Measurements from ENCODE around the gene C18orf54.
A peak's percentile ranks its signal among the peaks of the same experiment; 100 is the strongest.
"Not testable (repeated sequence)": the region's sequence is repeated elsewhere in the genome, so short reads cannot be mapped to it uniquely, and the experiment has no call there.

The C18orf54 gene

DNA sequence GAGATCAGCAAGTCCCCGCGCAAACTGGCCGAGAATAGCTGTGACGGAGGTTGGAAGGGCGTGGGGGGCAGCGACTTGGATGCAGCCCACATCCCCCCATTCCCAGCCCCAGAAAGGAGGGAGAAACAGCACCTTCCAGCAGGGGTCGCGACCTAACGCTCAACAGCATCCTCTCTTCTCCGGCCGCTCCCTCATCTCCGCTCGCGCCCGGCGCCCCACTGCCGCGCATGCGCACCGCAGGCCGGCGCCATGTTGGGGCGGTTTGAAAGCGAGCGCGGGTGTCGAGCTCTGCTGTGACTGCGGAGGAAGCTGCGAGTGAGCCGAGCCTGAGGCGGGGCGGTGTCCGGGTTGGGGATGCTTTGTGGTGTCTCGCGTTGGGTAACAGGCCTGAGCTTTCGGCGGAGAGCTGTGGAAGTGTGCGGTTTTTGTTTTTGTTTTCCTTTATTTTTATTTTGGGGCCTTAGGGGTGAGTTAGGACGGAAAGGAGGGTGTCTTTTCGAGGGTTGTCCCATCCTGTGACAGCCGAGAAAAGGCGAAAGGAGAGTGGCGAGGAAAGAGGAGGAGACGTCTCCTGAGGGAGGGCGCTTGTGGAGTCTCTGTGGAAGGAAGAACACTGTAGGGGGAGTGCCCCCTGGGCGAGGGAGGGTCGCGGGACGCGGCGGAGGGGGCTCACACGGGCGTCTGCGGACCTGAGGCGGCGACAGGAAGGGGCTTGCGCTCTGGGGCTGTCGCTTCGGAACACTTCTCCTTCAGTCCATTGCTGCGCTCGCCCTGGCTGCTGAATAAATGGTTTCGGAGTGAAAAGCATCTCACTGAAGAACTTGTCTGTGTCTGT, at the start of gene C18orf54, which contains the start of gene STARD6:
Gene C18orf54 (plus strand): TSS at position 247 of the 835 bp plus-strand sequence. CDS start 2,667 bp downstream, outside the sequence.
Gene STARD6 (minus strand): TSS at position 199 of the 835 bp plus-strand sequence. CDS start 3,285 bp downstream, outside the sequence.
- peak; percentile 93 for DNase-seq

DNA sequence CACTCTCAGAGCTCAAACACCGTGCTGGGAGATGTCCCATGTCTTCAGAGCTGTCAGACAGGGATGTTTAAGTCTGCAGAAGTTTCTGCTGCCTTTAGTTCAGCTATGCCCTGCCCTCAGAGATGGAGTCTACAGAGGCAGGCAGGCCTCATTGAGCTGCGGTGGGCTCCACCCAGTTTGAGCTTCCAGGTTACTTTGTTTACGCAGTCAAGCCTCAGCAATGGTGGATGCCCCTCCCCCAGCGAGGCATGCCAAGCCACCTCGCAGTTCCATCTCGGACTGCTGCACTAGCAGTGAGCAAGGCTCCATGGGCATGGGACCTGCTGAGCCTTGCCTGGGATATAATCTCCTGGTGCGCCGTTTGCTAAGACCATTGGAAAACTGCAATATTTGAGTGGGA, 48.1 kb upstream of the C18orf54 start:
- not testable (repeated sequence) for DNase-seq

DNA sequence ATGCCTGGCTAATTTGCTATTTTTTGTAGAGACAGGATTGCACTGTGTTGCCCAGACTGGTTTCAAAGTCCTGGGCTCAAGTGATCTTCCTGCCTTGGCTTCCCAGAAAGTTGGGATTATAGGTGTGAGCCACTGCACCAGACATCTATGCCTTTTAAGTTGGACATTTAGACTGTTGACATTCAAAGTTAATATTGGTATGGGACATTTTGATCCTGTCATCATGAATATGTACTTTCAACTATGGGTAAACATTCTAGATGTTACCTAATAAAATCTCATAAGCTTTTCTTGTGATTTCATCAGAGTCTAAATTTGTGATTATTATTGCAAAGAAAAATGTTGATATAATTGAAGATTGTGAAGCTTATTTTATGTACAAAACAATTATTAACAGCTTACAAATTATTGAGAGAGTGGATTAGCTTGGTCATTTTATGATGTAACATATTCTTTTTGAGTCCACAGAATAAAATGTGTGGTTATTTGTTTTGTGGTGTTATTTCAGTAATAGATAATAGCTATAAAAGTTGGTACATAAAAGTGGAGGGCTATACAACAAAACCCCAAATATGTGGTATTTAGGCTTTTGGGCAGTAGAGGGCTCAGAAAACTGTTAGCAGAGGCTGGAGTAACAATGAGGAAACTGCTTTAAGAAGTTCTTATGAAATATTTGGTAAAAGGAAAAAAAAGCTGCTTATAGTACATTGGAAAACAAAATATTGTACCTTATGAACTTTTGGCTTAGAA, 41.5 kb upstream of the C18orf54 start:
- DNase-seq: no peak

DNA sequence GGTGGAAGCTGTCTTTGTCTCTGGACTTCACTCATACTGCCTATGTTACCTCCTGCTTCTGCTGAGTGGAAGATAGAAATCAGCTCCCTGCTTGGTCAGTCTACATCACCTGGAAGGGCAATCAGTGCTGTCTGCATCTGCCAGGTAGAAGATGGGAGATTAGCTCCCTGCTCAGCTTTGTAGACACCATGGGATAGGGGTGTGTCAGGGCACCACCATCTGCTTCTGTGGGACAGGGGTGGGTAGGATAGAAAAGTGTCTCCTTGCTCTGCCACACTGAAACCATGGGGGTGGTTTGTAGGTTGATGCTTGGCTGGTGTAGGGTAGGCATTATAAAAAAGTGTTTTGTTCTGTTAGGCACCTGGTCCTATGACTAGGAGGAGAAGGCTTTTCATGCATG, 34.1 kb upstream of the C18orf54 start:
- no peak for DNase-seq

DNA sequence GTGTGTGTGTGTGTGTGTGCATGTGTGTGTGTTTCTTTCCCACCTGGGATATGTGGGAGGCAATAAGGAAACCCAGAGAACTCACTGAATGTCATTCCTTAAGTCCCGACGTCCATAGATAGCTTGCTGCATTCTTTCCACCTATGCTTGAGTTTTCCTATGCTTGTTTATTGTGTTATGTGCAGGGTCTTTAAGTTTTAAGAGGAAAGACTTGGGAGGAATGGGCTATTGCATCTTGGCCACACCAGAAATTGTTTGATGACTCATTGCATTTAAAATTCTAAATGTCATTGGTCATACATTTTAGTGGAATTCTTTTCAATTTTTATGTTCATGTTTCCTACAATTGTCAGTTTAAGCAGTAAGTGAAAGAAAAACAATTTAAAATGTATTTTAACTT, 33.7 kb upstream of the C18orf54 start:
- no peak for DNase-seq

DNA sequence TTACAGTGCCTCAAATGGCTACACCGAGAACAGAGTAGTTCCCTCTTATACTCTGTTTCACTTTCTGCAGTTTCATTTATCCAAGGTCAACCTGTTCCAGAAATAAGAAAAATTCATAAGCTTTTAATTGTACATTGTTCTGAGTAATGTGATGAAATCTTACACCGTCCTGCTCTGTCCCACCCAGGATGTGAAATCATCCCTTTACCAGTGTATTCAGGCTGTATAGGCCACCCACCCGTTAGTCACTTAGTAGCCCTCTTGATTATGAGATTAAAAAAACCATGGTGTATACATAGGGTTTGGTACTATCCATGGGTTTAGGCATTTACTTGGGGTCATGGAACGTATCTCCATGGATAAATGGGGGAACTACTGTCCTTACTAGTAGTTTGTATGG, 29.9 kb upstream of the C18orf54 start:
- DNase-seq: no peak

DNA sequence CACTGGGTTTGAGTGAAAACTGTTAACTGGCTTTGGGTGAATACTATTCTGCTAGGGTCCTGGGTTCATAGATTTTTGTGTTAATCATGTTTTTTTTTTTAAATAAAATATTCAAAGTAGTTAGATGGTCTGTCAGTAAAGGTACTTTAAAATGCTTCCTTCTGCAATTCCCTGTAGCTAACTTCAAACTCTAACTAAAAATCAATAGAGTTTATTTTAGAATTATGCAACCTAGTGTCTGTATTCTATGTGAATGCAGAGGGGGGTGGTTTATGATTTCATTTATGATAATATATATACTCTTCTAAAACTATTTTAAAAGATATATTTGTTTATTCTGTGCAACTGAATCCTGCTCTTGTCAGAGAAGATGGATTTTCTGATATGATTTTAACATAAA, 27.9 kb upstream of the C18orf54 start:
- DNase-seq: no peak

DNA sequence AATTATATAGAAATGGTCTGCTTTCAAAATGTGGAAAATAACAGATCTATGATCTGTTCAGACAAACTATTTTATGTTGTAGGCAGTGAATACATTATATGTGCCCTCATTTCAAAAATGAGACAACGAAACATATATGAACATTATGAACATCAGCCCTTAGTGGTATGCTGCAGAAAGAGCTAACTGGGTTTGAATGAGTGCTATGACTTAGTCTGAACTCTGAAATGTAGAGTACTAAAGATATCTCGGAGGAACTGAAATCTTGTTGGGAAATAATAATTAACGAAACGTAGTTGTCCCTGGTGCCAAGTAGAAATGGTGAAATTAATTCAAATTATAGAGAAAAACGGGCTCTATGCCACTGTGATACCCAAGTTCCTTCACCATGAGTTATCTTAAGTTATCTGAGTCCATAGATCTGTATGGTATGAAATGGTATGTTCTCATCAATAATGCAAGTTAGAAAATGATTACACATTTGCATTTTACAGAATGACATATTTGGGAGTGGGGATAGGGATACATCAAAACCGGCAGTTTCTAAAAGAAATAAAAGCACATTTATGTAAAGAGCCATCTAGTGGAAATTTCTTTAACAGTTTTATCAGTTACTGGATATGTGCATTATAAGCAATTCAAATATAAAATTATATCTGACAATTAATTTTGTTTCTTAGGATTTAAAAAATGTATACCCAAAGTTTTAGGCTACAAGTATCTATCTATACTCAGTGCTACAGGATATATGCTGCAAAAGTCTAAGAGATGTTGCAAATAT, 26.7 kb upstream of the C18orf54 start:
- no peak for DNase-seq

DNA sequence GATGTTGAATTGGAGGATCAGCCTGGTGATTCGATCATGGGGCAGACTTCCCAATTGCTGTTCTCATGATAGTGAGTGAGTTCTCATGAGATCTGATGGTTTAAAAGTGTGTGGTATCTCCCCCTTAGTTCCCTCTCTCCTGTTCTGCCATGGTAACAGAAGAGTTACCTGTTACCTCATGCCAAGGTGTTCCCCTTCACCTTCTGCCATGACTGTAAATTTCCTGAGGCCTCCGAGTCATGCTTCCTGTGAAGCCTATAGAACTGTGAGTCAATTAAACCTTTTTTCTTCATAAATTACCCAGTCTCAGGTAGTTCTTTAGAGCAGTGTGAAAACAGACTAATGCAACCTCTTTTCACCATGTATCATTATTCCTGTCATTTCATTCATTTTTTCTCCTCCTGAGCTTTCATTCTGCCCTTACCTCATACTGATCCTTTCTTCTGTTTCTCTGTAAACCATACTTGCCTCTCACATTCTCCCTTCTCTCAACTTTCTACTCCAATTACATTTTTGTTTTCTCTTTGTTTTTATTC, 22.0 kb upstream of the C18orf54 start:
- no peak for DNase-seq

DNA sequence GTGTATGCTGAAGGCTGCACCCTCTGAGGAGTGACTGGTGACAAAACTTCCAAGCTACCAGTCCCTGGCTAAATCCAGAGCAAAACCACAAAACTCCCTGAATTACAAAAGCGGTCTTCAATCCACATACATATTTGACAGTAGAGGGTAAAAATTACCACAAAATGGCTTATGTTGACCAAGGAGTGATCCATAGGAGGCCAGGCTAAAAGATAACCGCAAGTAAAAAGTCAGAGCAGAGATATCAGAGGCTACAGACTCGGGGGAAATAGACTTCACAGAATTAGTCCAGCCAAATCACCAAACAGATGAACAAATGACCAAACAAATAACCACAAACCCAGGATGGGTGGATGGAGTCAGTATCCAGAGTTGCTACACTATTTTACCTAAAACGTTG, 19.5 kb upstream of the C18orf54 start:
- DNase-seq: no peak

DNA sequence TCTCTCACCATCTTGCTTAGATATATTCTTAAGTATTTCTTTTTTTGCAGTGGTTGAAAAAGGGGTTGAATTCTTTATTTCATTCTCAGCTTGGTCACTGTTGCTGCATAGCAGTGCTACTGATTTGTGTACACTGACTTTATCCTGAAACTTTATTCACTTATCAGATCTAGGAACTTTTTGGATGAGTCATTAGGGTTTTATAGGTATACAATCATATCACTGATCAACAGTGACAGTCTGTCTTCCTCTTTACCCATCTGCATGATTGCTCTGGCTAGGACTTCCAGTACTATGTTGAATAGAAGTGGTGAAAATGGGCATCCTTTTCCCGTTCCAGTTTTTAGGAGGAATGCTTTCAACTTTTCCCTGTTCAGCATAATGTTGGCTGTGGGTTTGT, 6.5 kb upstream of the C18orf54 start:
- DNase-seq: no peak

DNA sequence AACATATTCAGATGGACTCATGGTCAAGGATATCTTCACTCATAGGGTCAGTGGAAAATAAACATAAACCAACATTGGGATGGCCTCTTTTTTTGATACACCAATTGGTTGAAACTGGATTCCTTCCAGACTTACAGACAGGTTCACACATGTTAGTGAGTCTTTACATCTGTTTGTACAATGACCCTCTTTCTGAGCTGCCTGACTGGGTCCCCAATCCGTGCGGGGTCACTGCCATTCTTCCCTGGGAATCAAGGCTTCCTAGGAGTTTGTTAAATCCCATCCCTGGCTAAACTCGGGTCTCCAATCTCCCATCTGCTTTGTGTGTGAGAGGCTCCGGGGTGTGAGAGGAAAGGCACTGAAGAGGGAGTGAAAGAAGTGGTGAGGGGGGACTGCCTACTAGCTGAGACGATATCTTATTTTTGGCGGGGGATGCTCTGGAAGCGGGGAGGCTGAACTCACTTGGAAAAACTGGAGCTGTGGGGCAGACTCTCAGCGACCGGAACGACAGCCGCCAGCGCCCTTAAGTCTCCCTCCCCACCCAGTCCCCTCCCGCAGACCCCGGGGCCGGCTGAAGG, 535 bp upstream of the C18orf54 start:
- DNase-seq: no peak

DNA sequence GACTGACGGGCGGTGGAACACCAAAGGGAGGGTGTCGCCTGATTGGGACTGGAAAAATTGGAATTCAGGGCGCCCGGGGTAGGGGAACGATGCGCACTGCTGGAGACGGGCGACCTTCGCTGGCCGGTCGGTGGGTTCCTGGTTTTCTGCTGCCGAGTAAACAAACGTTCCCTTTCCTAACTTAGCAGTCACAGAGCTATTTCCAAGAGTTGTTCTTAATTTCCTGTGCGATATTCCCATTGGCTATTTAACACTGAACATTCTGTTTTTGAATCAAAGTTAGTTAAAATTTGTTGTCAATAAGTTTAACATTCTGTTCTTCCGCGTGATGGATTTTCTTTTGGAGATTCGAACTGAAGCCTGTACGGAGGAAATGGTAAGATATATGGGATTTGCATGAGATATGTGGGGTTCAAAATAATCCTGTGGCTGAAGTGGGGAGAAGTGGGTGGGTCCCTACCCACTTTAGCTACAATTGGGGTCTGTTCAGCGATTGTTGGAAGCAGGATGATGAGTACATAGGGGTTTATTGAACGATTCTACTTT, 862 bp downstream of the C18orf54 start:
- no peak for DNase-seq

DNA sequence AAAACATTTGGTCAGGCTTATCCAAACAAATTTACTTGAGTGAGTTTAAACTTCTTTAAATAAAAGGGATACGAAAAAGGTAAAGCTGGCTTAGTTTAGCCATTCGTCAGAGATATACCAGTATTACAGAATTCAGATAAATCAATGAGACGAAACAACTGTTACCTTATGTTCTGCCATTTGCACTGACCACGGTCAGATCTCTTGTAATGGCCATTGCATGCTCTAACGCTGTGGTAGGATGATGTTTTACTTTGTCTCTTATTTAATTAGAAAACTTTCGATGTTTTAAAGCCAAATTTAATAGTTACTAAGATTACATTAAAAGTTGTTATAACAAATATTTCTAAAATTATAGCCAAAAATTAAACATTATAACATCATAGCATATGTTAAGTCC, 1.5 kb downstream of the C18orf54 start:
- DNase-seq: no peak

DNA sequence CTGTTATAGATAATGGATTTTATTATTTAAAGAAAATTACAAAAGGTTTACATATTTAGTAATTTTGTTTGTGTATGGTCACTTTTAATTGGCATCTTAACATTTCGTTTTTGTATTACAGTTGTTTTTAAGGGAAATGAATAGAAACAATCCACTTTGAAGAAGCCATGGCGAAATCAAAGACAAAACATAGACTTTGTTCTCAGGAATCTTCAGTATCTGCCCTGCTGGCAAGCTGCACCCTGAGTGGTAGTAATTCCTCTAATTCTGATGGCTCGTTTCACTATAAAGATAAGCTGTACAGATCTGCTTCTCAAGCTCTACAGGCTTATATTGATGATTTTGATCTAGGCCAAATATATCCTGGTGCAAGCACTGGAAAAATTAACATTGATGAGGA, 2.7 kb downstream of the C18orf54 start:
- DNase-seq: no peak

DNA sequence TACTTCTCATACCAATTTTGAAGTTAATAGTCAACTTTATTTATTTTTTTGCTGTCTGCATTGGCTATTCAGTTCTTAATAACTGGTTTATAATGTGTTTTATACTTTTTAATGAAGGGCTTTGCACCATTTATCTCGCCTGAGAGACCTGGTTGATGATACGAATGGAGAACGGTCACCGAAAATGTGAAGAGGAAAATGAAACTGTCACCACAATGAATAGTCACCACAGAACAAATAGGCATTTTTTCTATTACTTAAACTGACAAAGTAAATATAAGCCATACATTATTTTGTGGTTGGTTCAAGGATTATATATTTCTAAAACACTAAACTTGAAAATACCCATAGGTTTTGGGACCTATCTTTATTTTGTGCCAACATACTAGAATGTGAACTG, 20.4 kb downstream of the C18orf54 start:
- no peak for DNase-seq

DNA sequence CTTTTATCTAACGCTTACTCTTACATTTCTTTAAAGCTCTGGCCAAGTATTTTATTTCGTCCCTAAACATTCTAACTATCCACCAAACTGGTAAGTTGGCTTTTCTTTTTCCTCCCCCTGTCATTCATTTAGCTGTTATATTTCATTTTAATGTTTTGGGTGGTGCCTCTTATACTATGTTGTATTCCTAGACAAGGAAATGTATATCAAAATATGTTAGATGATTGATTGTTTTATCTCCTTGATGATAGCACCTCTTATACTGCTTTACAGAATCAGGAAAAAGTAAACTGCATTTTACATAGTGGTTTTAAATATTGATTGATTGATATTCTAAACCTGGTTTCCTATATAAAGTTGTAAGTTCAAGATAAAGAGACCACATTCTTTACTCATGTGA, 23.9 kb downstream of the C18orf54 start:
- DNase-seq: no peak

DNA sequence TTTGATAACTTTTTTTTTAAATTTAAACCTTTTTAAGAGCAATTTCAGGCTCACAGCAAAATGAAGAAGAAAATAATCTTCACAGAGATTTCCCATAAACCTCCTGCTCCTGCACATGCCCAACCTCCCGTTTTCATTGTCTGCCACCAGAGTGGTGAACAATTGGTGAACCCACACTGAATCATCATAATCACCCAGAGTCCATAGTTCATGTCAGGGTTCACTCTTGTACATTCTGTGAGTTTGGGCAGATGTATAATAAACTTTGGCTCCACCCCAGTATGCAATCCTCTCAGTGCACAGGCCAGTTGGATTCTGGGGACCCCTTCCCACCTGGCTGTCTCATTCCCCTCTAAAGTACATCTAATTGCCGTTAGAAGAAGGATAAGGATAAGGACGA, 24.4 kb downstream of the C18orf54 start:
- DNase-seq: no peak

DNA sequence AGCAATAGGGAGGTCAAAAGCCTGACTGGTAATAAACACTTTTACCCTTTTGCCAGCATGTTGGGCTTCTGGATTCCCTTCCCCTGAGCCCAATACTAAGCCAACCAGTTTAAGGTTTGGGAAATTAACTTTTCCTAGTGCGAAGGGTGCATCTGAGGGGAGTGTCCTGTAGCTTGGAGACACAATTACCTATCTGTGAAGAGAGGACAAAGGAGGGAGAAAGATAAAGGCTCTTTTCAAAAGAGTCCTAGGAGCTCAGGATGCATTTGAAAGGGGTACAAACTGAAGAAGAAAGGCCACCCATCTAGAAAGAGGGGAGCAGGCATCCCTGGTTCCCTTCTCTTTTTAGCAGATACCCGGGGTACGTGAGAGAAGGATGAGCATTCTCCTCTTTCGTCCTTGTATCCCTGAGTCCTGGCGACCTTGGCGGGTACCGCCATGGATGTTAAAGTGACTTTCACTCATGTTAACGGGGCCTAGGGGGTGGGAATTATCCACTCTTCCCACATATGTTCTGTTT, 25.1 kb downstream of the C18orf54 start:
- DNase-seq: no peak

DNA sequence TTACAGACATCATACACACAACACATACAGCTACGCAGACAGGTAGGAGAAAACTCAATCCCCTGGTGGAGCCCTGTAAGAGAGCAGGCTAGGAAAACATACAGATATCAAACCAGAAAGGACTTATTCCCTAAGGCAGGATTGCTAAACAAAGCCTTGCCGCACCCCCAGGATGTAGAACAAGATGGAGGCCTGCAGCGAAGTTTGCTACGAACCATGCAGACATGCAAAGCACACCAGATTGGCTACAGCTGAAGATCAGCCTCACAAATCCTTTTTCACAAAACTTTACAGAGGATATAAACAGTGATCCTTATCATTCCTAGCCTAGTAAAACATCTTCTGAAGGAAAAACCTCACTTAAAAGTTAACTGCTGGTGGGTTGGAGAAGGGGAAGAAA, 28.3 kb downstream of the C18orf54 start:
- DNase-seq: no peak

DNA sequence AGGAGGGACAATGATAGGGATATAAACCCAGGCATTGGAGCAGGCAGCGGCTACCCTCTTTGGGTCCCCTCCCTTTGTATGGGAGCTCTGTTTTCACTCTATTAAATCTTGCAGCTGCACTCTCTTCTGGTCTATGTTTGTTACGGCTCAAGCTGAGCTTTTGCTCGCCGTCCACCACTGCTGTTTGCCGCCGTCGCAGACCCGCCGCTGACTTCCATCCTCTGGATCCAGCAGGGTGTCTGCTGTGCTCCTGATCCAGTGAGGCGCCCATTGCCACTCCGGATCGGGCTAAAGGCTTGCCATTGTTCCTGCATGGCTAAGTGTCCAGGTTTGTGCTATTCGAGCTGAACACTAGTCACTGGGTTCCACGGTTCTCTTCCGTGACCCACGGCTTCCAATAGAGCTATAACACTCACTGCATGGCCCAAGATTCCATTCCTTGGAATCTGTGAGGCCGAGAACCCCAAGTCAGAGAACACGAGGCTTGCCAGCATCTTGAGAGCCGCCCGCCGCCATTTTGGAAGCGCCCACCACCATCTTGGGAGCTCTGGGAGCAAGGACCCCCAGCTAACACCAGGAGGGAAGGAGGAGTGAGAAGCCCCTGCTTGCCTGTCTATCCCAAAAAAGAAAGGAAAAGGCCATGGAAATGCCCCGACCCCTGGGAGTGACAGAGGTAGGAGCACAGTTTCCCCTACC, 29.2 kb downstream of the C18orf54 start:
- not testable (repeated sequence) for DNase-seq
